GM12865 (cell line): ENCODE measurements around the gene CYS1.
A peak's percentile ranks its signal among the peaks of the same experiment; 100 is the strongest.

Source experiments
- DNase-seq: peaks from one replicate; pipeline ENCODE4 v3.0.0; 2010; ENCODE audit warnings: low read depth
- H3K4me3 ChIP-seq: 2 replicates; pipeline ENCODE4 v1.5.1; 2011; ENCODE audit warnings: mild to moderate bottlenecking, low read depth, low read length, control low read depth
- CTCF ChIP-seq: IDR thresholded peaks from 2 replicates; pipeline ENCODE4 v1.5.1; 2011; ENCODE audit warnings: low read length, control low read depth, low read depth, inconsistent platforms; ENCODE audit not compliant: insufficient read depth; ENCODE audit errors: missing control alignments

CYS1 gene

GRCh38 chr2:10079870-10080535, at the start of gene CYS1:
Gene CYS1, minus strand, starts transcription at chr2:10080411. Its CDS starts 188 bp downstream, at chr2:10080223.
- DNase-seq, result peak; percentile 33
- peak within 1 kb of the TSS; percentile 48 for H3K4me3 ChIP-seq
- peak; percentile 22 for TF ChIP-seq CTCF

- H3K4me3 ChIP-seq, result no peak overlapping the region
- DNase-seq, result no peak
- no peak for TF ChIP-seq CTCF
These were observed 49.3 kb upstream of the CYS1 start for GRCh38 chr2:10129490-10129889.

GRCh38 chr2:10128420-10128819, 48.2 kb upstream of the CYS1 start:
- H3K4me3 ChIP-seq, result no peak overlapping the region
- DNase-seq, result no peak
- TF ChIP-seq CTCF, result no peak

- TF ChIP-seq CTCF, result no peak
- no peak overlapping the region for H3K4me3 ChIP-seq
- no peak for DNase-seq
These were observed 46.4 kb upstream of the CYS1 start for GRCh38 chr2:10126632-10127026.

- no peak for TF ChIP-seq CTCF
- DNase-seq, result no peak
- no peak overlapping the region for H3K4me3 ChIP-seq
These were observed 45.8 kb upstream of the CYS1 start for GRCh38 chr2:10125842-10126631.

GRCh38 chr2:10124538-10125045, 44.4 kb upstream of the CYS1 start:
- DNase-seq, result peak; percentile 82
- peak overlapping the region; percentile 90 for H3K4me3 ChIP-seq
- peak; percentile 55 for TF ChIP-seq CTCF
